Liver (tissue), 9 donors: ENCODE results near the gene IQSEC1. TPM values are rescaled to one million over a fixed set of nuclear protein-coding genes. Genes with fewer than 3 reads are reported as not detected.

Source experiments
- DNase-seq: peaks from one replicate; pipeline ENCODE4 v3.0.0-alpha.2; 2017; ENCODE audit warnings: low spot score
- H3K27ac ChIP-seq, 2 donors: one replicate each; pipeline ENCODE4 v1.7.0; 2013; ENCODE audit warnings: inconsistent platforms in 2 of 2, low read length in 2 of 2, control low read depth in 1 of 2, low read depth in 1 of 2, mild to moderate bottlenecking in 1 of 2
- H3K27me3 ChIP-seq, 4 donors: one replicate each; pipeline versions ENCODE4 v1.6.1 to v1.7.0; 2013; ENCODE audit warnings: low read length in 3 of 4, inconsistent platforms in 1 of 4, mild to moderate bottlenecking in 1 of 4, moderate library complexity in 1 of 4; ENCODE audit not compliant: control insufficient read depth in 4 of 4, insufficient read depth in 4 of 4
- H3K36me3 ChIP-seq, 4 donors: one replicate each; pipeline versions ENCODE4 v1.6.1 to v1.7.0; 2013; ENCODE audit warnings: low read length in 3 of 4, mild to moderate bottlenecking in 3 of 4, low read depth in 1 of 4, moderate library complexity in 1 of 4; ENCODE audit not compliant: control insufficient read depth in 4 of 4, insufficient read depth in 3 of 4
- H3K4me1 ChIP-seq, 4 donors: one replicate each; pipeline versions ENCODE4 v1.6.1 to v1.7.0; 2013; ENCODE audit warnings: low read length in 3 of 4, mild to moderate bottlenecking in 3 of 4, moderate library complexity in 1 of 4; ENCODE audit not compliant: control insufficient read depth in 4 of 4, insufficient read depth in 4 of 4
- H3K4me3 ChIP-seq, 3 donors: one replicate each; pipeline versions ENCODE4 v1.6.1 to v1.7.0; 2013; ENCODE audit warnings: low read length in 3 of 3, control low read depth in 1 of 3, low read depth in 1 of 3, mild to moderate bottlenecking in 1 of 3
- H3K9ac ChIP-seq, 2 donors: one replicate each; pipeline ENCODE4 v1.7.0; 2013; ENCODE audit warnings: low read length in 2 of 2, mild to moderate bottlenecking in 2 of 2, moderate library complexity in 2 of 2, control low read depth in 1 of 2, low read depth in 1 of 2
- H3K9me3 ChIP-seq, 4 donors: one replicate each; pipeline versions ENCODE4 v1.6.1 to v1.7.0; 2013; ENCODE audit warnings: low read length in 3 of 4; ENCODE audit not compliant: control insufficient read depth in 4 of 4
- ATF3 ChIP-seq: IDR thresholded peaks from 2 replicates; pipeline ENCODE4 v1.6.1; 2016; ENCODE audit warnings: antibody characterized with exemption
- CTCF ChIP-seq: fragments of 150-350 bp; IDR thresholded peaks from 2 replicates; pipeline ENCODE4 v1.5.1; 2017; ENCODE audit warnings: improper control_type of control experiment, low read depth, low read length; ENCODE audit not compliant: missing input control
- EGR1 ChIP-seq, 2 donors: IDR thresholded peaks; 2 replicates each; pipeline ENCODE4 v1.6.1; 2016 to 2018; ENCODE audit warnings: antibody characterized with exemption in 2 of 2, low read depth in 2 of 2
- FOXA1 ChIP-seq: IDR thresholded peaks from 2 replicates; pipeline ENCODE4 v1.6.1; 2016; ENCODE audit warnings: antibody characterized with exemption
- FOXA2 ChIP-seq: IDR thresholded peaks from 2 replicates; pipeline ENCODE4 v1.6.1; 2016; ENCODE audit warnings: antibody characterized with exemption
- HNF4A ChIP-seq, 2 donors: conservative IDR thresholded peaks; 2 replicates each; pipeline ENCODE4 v1.6.1; 2016; ENCODE audit warnings: antibody characterized with exemption in 2 of 2, mild to moderate bottlenecking in 2 of 2
- NR2F2 ChIP-seq: IDR thresholded peaks from 2 replicates; pipeline ENCODE4 v1.6.1; 2016; ENCODE audit warnings: antibody characterized with exemption
- RAD21 ChIP-seq, 2 donors: IDR thresholded peaks; 2 replicates each; pipeline ENCODE4 v1.6.1; 2016; ENCODE audit warnings: antibody characterized with exemption in 2 of 2, mild to moderate bottlenecking in 2 of 2
- RXRA ChIP-seq, 2 donors: IDR thresholded peaks; 2 replicates each; pipeline ENCODE4 v1.6.1; 2017 to 2018; ENCODE audit warnings: antibody characterized with exemption in 2 of 2, mild to moderate bottlenecking in 1 of 2
- SP1 ChIP-seq: IDR thresholded peaks from 2 replicates; pipeline ENCODE4 v1.6.1; 2018; ENCODE audit warnings: antibody characterized with exemption, mild to moderate bottlenecking
- TAF1 ChIP-seq: conservative IDR thresholded peaks from 2 replicates; pipeline ENCODE4 v1.6.1; 2016; ENCODE audit warnings: antibody characterized with exemption, mild to moderate bottlenecking
- YY1 ChIP-seq: IDR thresholded peaks from 2 replicates; pipeline ENCODE4 v1.6.1; 2016; ENCODE audit warnings: antibody characterized with exemption, mild to moderate bottlenecking
- ZBTB33 ChIP-seq: IDR thresholded peaks from 2 replicates; pipeline ENCODE4 v1.6.1; 2016; ENCODE audit warnings: antibody characterized with exemption
- WGBS: extraction: QIAGEN DNeasy Blood & Tissue Kit; methylation state at CpG from one replicate; pipeline ENCODE4 v1.1.7; 2013; 5-methylcytosine and 5-hydroxymethylcytosine counted together
- polyA plus RNA-seq, 2 donors: library from polyadenylated mRNA; stranded (reverse) in 1 of 2; unstranded in 1 of 2; fragments of 200-250 nt in 1 of 2; fragments of >200 nt in 1 of 2; fragmentation: Nextera tagmentation in 1 of 2; extraction: Ambion mirVana in 1 of 2; gene quantifications; one replicate each; pipeline versions ENCODE4 v1.2.1 to v1.2.3, GENCODE V29; 2013 to 2015
- total RNA-seq, 2 donors: library from RNA; depleted of rRNA; stranded (reverse); fragments of >200 nt; gene quantifications; one replicate each; pipeline ENCODE4 v1.2.3, GENCODE V29; 2014
- TF ChIP-seq, protein P1 (sequence below): IDR thresholded peaks from 2 replicates; pipeline ENCODE4 v1.6.1; 2016; ENCODE audit warnings: antibody characterized with exemption
- donor health status: healthy.
- donor health status: healthy.
- donor health status: healthy.
- donor health status: healthy.
- donor health status: healthy.

IQSEC1 gene
- total and polyA plus RNA-seq, 4 donors, result 12.7 to 56.0 (median 36.2) TPM

DNA sequence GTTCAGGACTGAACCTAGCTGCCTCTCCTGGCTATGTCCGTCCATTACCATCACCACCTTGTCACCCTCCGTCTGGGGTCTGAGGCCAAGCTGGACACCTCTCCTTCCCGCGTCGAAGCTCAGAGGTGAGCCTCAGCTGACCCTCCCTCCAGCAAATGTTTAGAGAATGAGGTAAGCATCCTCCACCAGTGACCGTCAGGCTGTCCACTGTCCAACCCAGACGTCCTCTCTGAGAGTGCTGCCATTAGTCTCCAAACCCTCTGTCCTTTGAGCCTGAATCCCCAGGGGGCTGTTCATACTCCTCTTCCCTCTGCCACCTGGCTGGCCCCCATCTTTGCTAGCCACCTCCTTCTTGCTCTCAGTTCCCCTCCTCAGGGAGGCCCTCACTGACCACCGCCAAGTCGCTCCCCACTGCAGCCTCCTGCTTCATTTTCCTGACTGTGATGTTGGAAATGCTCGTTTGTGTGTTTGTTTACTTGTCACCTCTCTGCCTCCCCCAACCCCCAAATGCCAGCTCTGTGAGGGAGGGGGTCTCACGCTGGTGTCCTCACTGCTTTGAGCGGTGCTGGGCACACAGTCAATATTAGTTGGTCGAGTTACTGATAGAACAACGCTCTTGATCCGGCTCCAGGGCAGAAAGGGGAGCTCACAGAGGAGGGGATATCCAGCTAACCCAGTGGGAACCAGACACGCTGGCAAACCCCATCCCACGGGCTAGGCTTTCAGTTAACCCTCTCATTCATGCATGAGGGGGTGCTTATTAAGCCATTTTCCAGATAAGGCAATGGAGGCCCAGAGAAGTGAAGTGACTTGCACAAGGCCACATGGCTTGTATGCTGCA lies 64.9 kb downstream of the IQSEC1 start (continued):
- TF ChIP-seq NR2F2, result no peak
- TF ChIP-seq TAF1, result no peak
- TF ChIP-seq RXRA (IDR thresholded peaks at IDR 0.05), result no peak
- no peak for TF ChIP-seq CTCF
- no peak for TF ChIP-seq FOXA2
- TF ChIP-seq, protein P1, sequence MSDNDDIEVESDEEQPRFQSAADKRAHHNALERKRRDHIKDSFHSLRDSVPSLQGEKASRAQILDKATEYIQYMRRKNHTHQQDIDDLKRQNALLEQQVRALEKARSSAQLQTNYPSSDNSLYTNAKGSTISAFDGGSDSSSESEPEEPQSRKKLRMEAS, result no peak
- TF ChIP-seq EGR1 (IDR thresholded peaks at IDR 0.05; ENCODE audit: low read depth in 2 of 2), result no peak
- TF ChIP-seq HNF4A (conservative IDR thresholded peaks at IDR 0.05), result no peak
- no peak for TF ChIP-seq SP1

DNA sequence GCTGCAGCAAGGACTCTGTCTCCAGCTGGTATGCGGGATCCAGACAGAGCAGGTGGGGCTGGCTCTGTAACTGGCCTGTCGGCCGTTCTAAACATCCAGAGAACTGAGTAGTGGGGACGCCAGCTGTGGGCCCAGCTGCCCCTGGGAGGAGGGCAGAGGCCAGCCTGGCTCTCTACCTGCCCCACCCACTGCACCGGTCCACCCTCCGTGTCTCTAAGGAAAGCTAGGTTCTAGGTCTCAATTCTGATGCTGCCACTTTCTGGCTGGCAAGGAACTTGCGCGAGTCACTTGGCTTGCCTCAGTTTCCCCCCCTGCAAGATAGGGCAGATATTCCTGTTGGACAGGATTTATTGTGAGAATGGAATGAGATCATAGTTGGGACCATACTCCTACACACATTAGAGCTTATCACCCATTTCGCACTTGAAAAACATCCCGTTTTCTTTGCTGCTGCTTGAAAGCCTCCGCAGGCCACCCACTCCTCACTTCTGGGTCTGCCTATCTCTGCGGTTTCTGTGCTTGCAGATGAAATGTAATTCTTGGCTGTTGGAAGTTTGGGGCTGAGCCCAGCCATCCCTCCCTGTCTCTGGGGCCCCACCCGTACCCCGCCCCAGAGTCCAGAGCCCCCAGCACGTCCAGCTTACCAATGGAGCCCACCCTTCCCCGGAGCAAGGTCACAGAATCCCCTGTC lies 65.8 kb downstream of the IQSEC1 start:
- Histone ChIP-seq H3K36me3 (no peaks in the 10 kb centered on the region), H3K9ac (no peak overlapping the region), H3K27ac (no peak overlapping the region), H3K4me3 (no peak overlapping the region), H3K4me1 (peaks cover 0 to 5% (median 2%) of the 10 kb centered on the region in 4 donors), H3K27me3 (no peaks in the 10 kb centered on the region), H3K9me3 (no peaks in the 10 kb centered on the region)
- WGBS, result 92% methylated on average over 16 of the region's 16 CpGs
- no peak for DNase-seq
- TF ChIP-seq TAF1 (no peak), FOXA2 (no peak), SP1 (no peak), FOXA1 (no peak), EGR1 (IDR thresholded peaks at IDR 0.05; ENCODE audit: low read depth in 2 of 2) (no peak), HNF4A (conservative IDR thresholded peaks at IDR 0.05) (no peak), CTCF (no peak), YY1 (no peak), RAD21 (IDR thresholded peaks at IDR 0.05) (no peak), NR2F2 (no peak), RXRA (IDR thresholded peaks at IDR 0.05) (no peak), ATF3 (no peak), ZBTB33 (no peak)
- TF ChIP-seq, protein P1, result no peak
